ENCODE results near the gene CDK16.

DNA sequence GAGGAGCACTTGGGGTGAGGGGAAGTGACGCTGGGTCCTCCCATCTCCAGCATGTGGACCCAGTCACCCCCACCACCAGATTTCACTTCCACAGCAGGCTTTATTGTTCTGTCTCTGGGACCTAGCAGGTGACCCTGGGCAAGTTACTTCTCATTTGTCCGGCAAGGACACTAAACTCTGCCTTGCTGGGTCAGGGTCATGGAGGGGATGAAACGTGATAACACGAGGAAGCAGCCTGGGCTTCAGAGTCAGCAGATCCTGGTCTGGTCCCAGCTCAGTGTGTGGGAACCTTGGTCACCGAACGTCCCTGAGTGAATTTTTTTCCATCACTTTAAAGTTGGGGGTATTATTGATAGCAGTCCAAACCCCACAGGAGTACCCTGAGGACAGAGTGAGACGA is 21.0 kb upstream of the CDK16 start:
- TF ChIP-seq, protein P1, sequence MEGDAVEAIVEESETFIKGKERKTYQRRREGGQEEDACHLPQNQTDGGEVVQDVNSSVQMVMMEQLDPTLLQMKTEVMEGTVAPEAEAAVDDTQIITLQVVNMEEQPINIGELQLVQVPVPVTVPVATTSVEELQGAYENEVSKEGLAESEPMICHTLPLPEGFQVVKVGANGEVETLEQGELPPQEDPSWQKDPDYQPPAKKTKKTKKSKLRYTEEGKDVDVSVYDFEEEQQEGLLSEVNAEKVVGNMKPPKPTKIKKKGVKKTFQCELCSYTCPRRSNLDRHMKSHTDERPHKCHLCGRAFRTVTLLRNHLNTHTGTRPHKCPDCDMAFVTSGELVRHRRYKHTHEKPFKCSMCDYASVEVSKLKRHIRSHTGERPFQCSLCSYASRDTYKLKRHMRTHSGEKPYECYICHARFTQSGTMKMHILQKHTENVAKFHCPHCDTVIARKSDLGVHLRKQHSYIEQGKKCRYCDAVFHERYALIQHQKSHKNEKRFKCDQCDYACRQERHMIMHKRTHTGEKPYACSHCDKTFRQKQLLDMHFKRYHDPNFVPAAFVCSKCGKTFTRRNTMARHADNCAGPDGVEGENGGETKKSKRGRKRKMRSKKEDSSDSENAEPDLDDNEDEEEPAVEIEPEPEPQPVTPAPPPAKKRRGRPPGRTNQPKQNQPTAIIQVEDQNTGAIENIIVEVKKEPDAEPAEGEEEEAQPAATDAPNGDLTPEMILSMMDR (conservative IDR thresholded peaks at IDR 0.05), result no peak
- no peak for TF ChIP-seq ZFX (IDR thresholded peaks at IDR 0.05)
